HepG2 (cell line): Measurements from ENCODE around the gene CHID1. TPM values are rescaled to one million over a fixed set of nuclear protein-coding genes. Genes with fewer than 3 reads are reported as not detected.

Source experiments
- ATF6 ChIP-seq: sonication (generic); formaldehyde crosslinking; conservative IDR thresholded peaks from 2 replicates; pipeline ENCODE4 v1.4.0; 2020; ENCODE audit warnings: missing genetic modification reagents
- CENPBD1 ChIP-seq: sonication (generic); formaldehyde crosslinking; IDR thresholded peaks from 2 replicates; pipeline ENCODE4 v1.8.0; 2022; ENCODE audit warnings: missing genetic modification reagents, low read depth, mild to moderate bottlenecking, borderline replicate concordance
- CREM ChIP-seq, 2 experiments: sonication (generic) in 1 of 2; formaldehyde crosslinking in 1 of 2; IDR thresholded peaks; 2 replicates each; pipeline versions ENCODE4 v1.4.0 to v1.6.1; 2016 to 2020; ENCODE audit warnings: antibody characterized with exemption in 1 of 2, mild to moderate bottlenecking in 1 of 2, missing genetic modification reagents in 1 of 2
- DZIP1 ChIP-seq: sonication (generic); formaldehyde crosslinking; IDR thresholded peaks from 2 replicates; pipeline ENCODE4 v1.5.0; 2020; ENCODE audit warnings: mild to moderate bottlenecking, missing genetic modification reagents
- HDAC2 ChIP-seq: sonication (generic); formaldehyde crosslinking; IDR thresholded peaks from 2 replicates; pipeline ENCODE4 v1.4.0; 2020; ENCODE audit warnings: missing genetic modification reagents
- HIC2 ChIP-seq: sonication (generic); formaldehyde crosslinking; IDR thresholded peaks from 2 replicates; pipeline ENCODE4 v1.9.0; 2022; ENCODE audit warnings: low read depth, missing genetic modification reagents
- HIVEP1 ChIP-seq: sonication (generic); formaldehyde crosslinking; IDR thresholded peaks from 2 replicates; pipeline ENCODE4 v1.4.0; 2020; ENCODE audit warnings: mild to moderate bottlenecking, missing genetic modification reagents
- KDM3A ChIP-seq: IDR thresholded peaks from 2 replicates; pipeline ENCODE4 v1.6.1; 2018; ENCODE audit warnings: low read depth, missing compliant biosample characterization
- KLF16 ChIP-seq, 2 experiments: sonication (generic) in 1 of 2; formaldehyde crosslinking in 1 of 2; IDR thresholded peaks; 2 replicates each; pipeline versions ENCODE4 v1.6.1 to v1.8.0; 2016 to 2023; ENCODE audit warnings: missing genetic modification reagents in 2 of 2, missing compliant biosample characterization in 1 of 2
- MIER3 ChIP-seq: IDR thresholded peaks from 2 replicates; pipeline ENCODE4 v1.6.1; 2016; ENCODE audit warnings: missing compliant biosample characterization, borderline replicate concordance
- NFIC ChIP-seq: IDR thresholded peaks from 2 replicates; pipeline ENCODE4 v1.6.1; 2012; ENCODE audit warnings: mild to moderate bottlenecking, low read length, inconsistent platforms
- PHF21A ChIP-seq: sonication (generic); formaldehyde crosslinking; IDR thresholded peaks from 2 replicates; pipeline ENCODE4 v1.5.0; 2020; ENCODE audit warnings: mild to moderate bottlenecking, missing genetic modification reagents
- RBAK ChIP-seq: sonication (generic); formaldehyde crosslinking; IDR thresholded peaks from 2 replicates; pipeline ENCODE4 v1.5.1; 2020; ENCODE audit warnings: mild to moderate bottlenecking, missing genetic modification reagents
- SIX4 ChIP-seq: sonication (generic); formaldehyde crosslinking; IDR thresholded peaks from 2 replicates; pipeline ENCODE4 v1.4.0; 2020; ENCODE audit warnings: missing genetic modification reagents
- TBP ChIP-seq: sonication (generic); formaldehyde crosslinking; IDR thresholded peaks from 2 replicates; pipeline ENCODE4 v1.5.0; 2020; ENCODE audit warnings: missing genetic modification reagents
- TFE3 ChIP-seq: IDR thresholded peaks from 2 replicates; pipeline ENCODE4 v1.6.1; 2016
- TRAFD1 ChIP-seq: sonication (generic); formaldehyde crosslinking; IDR thresholded peaks from 2 replicates; pipeline ENCODE4 v1.5.1; 2020; ENCODE audit warnings: missing genetic modification reagents, mild to moderate bottlenecking, borderline replicate concordance
- ZNF24 ChIP-seq: fragments of 450-650 bp; IDR thresholded peaks from 2 replicates; pipeline ENCODE4 v1.6.1; 2017; ENCODE audit warnings: antibody characterized with exemption, mild to moderate bottlenecking
- ZNF432 ChIP-seq: sonication (generic); formaldehyde crosslinking; IDR thresholded peaks from 2 replicates; pipeline ENCODE4 v1.5.0; 2020; ENCODE audit warnings: missing genetic modification reagents, mild to moderate bottlenecking, borderline replicate concordance
- ZNF576 ChIP-seq: sonication (generic); formaldehyde crosslinking; IDR thresholded peaks from 2 replicates; pipeline ENCODE4 v1.4.0; 2020; ENCODE audit warnings: mild to moderate bottlenecking, missing genetic modification reagents
- polyA plus RNA-seq, 8 experiments: library from polyadenylated mRNA; depleted of rRNA in 3 of 8; stranded (reverse) in 7 of 8; unstranded in 1 of 8; fragments of >200 nt; fragmentation: Illumina TruSeq in 4 of 8; extraction: Trizol in 4 of 8; gene quantifications; 2 replicates each; pipeline versions ENCODE4 v1.2.1 to v1.2.3, GENCODE V29; 2011 to 2016; ENCODE audit warnings: low read depth in 4 of 8, missing spikeins in 1 of 8, mixed read lengths in 1 of 8; ENCODE audit not compliant: insufficient read depth in 1 of 8
- total RNA-seq, 5 experiments: library from RNA; depleted of rRNA; stranded (reverse); fragments of >200 nt; fragmentation: Illumina TruSeq; extraction: Trizol; gene quantifications; 2 replicates each; pipeline ENCODE4 v1.2.3, GENCODE V29; 2016; ENCODE audit warnings: low read depth in 1 of 5

The CHID1 gene
- total and polyA plus RNA-seq, 2 of the 13 experiments (the other 11 are each of a cell fraction or from before 2014, with no cell fraction given), result 65.1 to 93.6 TPM

GRCh38 chr11:910589-911030 lies at the start of gene CHID1 (continued):
- TF ChIP-seq CENPBD1 (CRISPR knock-in tag), result no peak
- TF ChIP-seq TRAFD1 (CRISPR knock-in tag), result no peak
- no peak for TF ChIP-seq RBAK
- no peak for TF ChIP-seq SIX4
- TF ChIP-seq NFIC, result no peak
- no peak for TF ChIP-seq TFE3 (CRISPR knock-in tag)
- no peak for TF ChIP-seq KDM3A
- TF ChIP-seq ZNF24, result no peak
- TF ChIP-seq KLF16 (CRISPR knock-in tag; IDR thresholded peaks at IDR 0.05), result no peak; a peak in 1 of 4 replicates
- no peak for TF ChIP-seq HIVEP1 (CRISPR knock-in tag)
- TF ChIP-seq HIC2 (CRISPR knock-in tag), result no peak
- 0 out of 2 replicates have a peak, but pooled peaks have one; percentile 29 for TF ChIP-seq HDAC2 (CRISPR knock-in tag)
- no peak; the same call in 1 of the 2 replicates for TF ChIP-seq DZIP1
- no peak for TF ChIP-seq CREM (IDR thresholded peaks at IDR 0.05)
- no peak for TF ChIP-seq CREM (CRISPR knock-in tag; IDR thresholded peaks at IDR 0.05)
- TF ChIP-seq MIER3 (CRISPR knock-in tag), result no peak
- 0 out of 2 replicates have a peak, but pooled peaks have one; percentile 30 for TF ChIP-seq PHF21A (CRISPR knock-in tag)
- no peak for TF ChIP-seq ZNF432 (CRISPR knock-in tag)
- TF ChIP-seq TBP (CRISPR knock-in tag), result no peak
- no peak for TF ChIP-seq ZNF576 (CRISPR knock-in tag)
- no peak for TF ChIP-seq ATF6 (CRISPR knock-in tag)
